Fibroblast of skin of abdomen (primary cell): ENCODE data around the gene SMLR1.

ENCODE experiments used
- DNase-seq: peaks from one replicate; pipeline ENCODE4 v3.0.0-alpha.2; 2013

Gene SMLR1

DNA sequence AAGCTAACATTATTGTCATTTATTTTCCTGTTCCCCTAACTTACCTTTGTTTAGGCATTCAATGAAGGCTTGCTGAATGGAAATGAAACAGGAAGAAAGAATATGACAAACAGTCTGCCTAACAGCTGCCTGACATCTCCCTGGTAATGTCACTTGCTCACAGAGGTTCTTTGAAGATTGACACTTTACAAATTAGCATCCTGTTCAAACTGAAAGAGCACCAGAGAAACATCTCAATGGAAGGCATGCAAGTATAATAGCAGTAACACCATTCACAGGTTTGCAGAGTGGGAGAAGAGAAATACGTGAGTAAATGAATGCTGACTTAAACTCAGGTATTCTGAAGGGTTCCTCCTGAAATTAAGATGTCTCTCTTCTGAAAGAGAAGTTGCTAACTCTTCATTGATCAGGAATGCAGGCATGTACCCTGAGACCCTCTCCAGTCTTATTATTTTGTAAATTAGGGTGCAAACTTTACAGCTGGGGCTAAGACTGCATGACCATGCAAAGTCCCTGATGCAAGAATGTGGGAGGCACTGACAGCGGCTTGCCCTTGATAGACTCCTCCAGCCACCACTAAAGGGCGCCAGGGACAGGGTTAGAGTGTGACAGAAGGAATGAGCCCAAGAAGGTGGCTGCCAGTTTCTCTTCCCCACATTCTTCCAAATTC lies 1.3 kb upstream of the SMLR1 start:
- DNase-seq: no peak

DNA sequence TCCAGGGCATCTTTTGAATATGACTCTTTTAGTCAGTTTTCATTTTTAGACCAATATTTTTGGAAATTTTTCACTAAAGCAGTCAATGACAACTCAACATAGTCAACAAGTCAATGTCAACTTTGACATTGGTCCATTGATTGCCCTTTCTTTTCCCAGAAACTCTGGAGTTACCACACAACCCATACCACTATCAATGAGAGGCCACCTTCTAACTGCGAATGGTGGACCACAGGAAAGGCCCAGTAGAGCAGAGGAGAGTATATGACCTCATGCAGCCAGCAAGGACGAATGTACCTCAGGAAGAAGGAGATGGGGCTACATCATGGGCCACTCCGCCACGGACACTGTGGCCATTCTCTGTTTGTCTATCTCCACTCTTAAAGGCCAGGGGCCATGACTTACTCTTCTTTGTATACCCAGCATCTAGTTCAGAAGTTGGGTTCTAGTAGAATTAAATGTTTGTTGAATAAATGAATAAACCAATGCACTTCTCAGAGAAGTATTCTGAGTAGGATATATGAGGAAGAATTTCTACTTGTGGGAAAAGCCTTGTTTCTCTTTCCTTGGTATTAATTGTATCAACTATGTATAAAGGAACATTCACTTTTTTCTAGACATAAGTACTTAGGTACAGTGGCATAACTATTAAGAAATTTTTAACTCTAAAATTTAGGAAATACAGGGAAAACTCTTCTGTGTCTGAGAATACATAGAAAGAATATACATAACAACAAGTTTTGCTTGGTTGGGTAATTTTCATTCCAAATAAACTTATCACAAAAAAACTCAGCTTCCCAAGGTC lies 562 bp upstream of the SMLR1 start:
- DNase-seq: no peak

DNA sequence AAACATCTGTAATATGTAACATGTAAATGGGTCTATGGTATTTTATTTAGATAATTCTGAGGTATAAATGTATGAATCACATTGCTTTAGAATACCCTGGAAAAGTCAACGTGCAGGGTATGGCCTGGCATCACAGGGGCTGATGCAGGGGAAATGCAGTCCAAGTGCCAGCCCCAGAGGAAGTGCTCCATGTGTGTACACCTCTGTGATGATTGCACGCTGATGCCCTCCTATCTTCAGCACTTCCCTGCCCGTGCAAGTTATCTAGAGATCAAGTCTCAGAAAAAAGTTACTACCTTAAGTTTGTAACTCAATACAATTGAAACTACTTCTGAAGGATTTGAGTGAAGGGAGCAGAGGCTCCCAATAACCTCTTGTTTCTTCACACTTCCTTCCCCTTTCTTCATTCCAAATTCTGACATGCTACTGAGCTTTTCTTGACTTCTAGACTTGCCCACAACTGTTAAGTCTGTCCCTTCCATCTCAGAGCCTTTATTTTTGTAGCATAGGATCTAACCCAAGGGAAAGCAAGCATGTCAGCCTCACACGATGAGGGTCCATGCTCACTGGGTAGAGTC lies 2.2 kb downstream of the SMLR1 start:
- no peak for DNase-seq

DNA sequence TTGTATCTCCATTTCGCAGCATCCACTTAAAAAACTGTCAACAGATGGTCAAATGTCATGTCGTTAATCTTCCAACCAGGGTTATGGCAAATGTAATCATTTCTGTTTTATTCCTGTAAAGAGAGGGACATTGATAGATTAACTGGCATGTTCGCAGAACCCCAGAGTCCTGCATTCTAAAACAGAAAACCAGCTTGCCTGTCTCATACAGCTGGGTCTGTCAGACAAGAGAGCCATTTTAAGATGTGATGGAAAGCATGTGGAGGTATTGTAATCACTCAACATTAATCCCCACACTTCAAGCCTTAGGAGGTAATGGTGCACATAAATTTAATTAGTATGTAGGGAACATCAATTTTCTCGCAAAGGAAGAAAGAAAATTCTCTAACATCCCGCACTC lies 4.4 kb downstream of the SMLR1 start:
- DNase-seq: no peak

DNA sequence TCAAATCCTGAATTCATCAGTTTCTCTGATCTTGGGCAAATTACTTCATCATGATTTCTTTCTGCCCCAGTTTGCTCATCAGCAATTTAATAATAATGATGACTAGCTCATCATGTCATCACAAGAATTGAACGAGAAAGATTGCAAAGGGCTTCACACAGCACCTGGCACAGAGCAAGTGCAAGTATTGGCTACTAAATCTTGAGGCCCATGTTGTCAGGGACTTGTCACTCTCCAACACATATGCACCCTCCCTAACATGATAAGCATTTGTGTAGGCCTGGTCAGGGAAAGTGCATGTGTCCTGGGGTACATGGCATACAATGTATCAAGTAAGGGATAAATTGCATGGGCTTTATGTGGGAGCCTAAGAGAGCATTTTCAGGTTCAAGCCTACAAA lies 6.4 kb downstream of the SMLR1 start:
- no peak for DNase-seq

GRCh38 chr6:130834482-130835251 lies 7.5 kb downstream of the SMLR1 start:
- DNase-seq: no peak

DNA sequence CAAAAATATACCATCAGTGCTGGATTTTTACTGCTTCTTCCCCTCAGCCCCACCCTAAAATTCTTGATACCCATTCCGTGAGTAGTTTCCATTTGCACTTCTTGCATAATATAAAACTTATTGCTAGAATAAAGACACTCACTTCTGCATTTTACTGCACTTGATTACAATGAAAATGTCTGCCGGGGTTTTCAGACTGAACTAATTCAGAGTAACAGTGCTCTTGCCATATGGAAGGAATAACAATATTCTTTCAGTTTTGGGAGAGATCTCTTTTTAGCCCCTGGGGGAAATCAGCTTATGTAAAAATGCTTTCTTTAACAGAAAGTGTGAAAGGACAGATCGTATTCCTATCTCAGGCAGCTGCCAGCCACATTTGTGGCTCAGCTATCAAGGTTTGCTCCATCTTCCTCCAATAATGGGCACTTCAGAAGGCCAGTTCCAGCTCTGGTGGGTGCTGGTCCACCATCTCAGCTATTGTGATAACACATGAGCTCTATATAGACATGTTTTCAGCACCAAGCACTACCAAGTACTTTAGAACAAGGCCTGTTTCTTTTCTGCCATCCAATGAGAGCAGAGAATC lies 8.9 kb downstream of the SMLR1 start:
- no peak for DNase-seq

- no peak for DNase-seq
Measured at GRCh38 chr6:130837067-130837466, 9.9 kb downstream of the SMLR1 start.

DNA sequence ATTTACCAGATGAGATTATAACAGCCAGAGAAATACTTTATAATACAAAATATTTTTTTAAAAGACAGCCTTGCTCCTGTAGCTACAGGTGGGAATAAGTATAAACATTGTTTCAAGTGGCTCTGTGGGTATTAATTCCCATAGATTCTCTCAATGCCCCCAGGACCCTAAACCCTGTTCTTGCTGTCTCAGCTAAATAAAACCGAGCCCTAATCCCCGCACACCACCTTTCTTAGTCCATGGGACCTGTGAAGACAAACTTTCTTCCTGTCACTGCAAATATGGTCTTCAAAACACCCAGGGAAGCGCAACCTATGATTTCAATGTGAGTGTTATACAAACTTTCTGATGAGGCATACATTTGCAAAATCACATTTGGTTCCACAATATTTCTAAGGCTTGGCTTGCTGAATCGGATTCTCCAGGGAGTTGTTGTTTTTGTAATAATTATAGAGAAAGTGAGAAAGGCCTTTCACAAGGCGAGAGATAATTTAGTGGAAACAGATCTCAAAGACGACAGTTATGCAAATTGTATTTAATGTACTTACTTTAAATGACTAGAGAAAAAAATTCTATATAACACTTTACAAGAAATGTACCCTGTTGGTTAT lies 11.1 kb downstream of the SMLR1 start:
- no peak for DNase-seq

- no peak for DNase-seq
Measured at GRCh38 chr6:130838951-130839350, 11.7 kb downstream of the SMLR1 start.

GRCh38 chr6:130839379-130839778 lies 12.2 kb downstream of the SMLR1 start:
- DNase-seq: no peak

DNA sequence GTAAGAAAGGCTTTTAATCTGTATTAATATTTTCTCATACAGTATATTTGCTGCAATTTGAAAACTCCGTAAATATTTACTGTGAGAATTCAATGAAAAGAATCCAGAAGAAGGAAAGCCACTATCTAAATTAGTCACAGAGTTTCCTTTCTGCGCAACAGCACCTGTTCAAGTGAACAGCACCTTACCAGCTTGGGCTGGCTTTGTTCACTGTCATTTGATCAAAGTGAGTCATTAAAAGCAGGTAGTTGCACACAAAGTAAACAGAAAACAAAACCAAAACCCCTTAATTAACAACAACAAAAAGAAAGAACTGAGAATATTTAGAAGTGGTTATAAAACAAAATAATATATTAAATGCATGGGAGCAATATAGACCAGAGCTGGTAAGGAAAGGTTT lies 12.8 kb downstream of the SMLR1 start:
- no peak for DNase-seq

DNA sequence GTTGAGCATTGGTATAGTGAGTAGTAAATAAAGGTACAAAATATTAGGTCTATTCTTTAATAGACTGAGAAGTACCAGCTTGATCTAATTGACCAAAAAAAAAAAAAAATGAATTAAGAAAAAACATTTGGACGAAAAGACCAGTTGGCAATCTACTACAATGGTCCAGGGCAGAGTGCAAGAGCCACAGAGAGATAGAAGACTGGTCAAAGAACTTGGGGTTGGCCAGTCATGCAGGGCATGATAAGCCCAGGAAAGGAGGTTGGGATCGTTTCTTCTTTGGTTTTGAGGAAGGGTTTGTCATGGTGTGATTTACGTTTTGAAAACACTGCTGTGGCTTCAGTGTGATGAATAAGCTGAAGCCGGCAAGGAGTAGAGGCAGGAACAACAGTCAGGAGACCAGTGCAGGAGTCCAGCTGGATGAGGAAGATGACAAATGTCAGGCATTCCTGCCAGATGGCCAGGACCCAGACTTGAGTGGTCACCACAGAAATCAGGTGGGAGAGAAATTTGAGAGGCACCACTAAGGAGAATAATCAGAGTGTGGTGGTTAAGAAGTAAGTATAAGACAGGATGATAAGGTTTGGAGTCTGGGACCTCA lies 14.0 kb downstream of the SMLR1 start:
- peak; percentile 24 for DNase-seq

- peak; percentile 52 for DNase-seq
Measured at GRCh38 chr6:130843575-130844320, 16.5 kb downstream of the SMLR1 start.

DNA sequence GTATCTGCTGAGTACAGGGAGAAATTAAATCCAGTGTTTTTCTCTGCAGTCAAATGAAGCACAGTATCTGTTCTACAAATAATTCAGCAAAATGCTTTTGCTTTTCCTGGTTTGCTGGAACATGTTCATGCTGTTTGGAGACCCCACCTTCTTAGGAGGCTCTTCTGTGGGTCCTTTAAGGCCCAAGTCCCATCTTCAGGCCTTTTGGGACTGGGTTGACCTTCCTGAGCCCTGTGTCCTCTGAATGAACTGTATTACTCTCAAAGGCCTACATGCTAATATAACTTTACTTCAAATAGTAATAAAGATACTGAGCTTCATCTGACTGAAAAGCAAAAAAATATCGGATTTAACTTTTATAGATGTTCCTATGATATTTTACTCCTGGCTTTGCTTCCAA lies 19.3 kb downstream of the SMLR1 start:
- no peak for DNase-seq

GRCh38 chr6:130847001-130847910 lies 20.1 kb downstream of the SMLR1 start:
- DNase-seq: no peak

DNA sequence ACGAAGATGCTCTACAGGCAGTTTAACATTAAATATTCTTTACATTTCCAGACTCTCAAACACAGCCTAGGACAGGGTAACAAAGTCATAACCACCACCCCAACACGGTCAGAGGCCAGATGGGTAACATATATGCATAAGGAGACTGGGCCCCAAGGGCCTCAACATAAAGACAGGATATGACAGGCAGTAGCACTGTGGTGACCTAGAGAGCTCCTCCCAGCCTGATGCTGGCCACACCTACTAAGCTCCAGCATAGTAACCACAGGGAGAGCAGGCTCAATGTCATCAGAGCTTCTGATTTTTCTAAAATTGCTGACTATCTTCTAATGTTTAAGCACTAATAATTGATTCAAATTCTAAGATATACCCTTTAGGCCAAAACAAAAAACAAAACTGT lies 21.7 kb downstream of the SMLR1 start:
- DNase-seq: no peak

GRCh38 chr6:130849594-130849993 lies 22.4 kb downstream of the SMLR1 start:
- no peak for DNase-seq

DNA sequence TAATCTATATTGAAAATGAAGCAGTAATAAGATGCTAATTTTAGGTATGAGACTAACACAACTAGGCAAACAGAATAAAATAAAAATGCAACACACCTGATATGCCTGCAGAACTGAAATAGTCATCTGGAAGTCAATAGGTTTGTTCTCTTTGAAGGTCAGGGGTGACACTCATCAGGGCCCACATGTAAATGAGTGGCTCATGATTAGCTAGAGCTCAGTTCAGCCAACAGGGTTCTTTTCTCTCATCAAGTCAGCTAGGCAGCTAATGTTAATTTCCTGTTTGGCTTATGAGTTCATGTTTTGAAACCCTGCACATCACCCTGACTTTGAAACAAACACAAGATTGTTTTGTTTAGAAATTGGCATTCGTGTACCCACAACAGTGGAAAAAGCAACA lies 23.8 kb downstream of the SMLR1 start:
- no peak for DNase-seq
